ENCODE results near the gene BMPR1A. TPM values are rescaled to one million over a fixed set of nuclear protein-coding genes. Genes with fewer than 3 reads are reported as not detected.

The BMPR1A gene
- total RNA-seq, 1 donor from 2014 or later, result 11.8 TPM

DNA sequence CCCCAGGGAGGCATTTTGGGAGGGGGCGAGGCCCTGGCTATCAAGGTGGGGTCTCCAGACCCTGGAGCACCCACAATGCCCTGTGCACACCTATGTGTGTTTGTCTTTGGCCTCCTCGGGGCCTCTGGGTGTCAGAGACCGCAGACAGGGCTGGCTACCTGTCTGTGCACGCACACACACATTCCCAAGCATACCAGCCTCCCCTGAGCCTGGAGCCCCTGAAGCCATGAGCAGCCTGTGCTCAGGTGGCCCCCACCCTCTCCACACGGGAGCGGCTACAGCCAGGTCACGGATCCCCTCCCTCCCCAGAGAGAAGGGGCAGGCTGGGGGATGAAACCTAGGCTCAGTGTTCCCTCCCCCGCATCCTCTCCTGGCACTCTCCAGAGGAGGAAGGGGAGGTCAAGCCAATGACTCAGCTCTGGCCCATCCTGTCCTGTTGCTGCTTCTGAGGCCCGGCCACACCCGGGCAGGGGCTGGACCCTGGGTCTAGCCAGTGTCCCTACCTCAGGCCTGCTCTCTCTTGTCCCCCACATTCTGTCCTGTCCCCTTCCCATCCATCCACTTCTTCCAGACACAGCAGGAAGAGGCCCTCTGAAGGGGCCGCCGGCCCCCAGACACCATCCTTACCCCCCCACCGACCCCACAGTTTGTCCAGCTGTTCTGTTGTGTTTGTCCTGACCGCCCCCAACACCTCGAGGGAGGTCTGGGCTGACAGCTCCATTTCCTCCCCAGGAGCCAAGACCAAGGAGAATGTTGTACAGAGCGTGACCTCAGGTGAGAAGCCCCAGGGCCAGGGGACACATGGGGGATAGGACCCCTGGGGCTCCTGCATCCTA is 202.7 kb downstream of the BMPR1A start:
- no peak overlapping the region for H3K27ac Mint-ChIP-seq
- ChIA-PET POLR2A (no interaction called here), CTCF (no interaction called here)
- intact Hi-C loops (cut with micrococcal nuclease), result no loop called here
- DNase-seq, result no peak
- H3K4me3 Mint-ChIP-seq, result no peak overlapping the region
- peaks cover 3% of the 10 kb centered on the region for H3K27me3 Mint-ChIP-seq
- TF ChIP-seq, protein P1, sequence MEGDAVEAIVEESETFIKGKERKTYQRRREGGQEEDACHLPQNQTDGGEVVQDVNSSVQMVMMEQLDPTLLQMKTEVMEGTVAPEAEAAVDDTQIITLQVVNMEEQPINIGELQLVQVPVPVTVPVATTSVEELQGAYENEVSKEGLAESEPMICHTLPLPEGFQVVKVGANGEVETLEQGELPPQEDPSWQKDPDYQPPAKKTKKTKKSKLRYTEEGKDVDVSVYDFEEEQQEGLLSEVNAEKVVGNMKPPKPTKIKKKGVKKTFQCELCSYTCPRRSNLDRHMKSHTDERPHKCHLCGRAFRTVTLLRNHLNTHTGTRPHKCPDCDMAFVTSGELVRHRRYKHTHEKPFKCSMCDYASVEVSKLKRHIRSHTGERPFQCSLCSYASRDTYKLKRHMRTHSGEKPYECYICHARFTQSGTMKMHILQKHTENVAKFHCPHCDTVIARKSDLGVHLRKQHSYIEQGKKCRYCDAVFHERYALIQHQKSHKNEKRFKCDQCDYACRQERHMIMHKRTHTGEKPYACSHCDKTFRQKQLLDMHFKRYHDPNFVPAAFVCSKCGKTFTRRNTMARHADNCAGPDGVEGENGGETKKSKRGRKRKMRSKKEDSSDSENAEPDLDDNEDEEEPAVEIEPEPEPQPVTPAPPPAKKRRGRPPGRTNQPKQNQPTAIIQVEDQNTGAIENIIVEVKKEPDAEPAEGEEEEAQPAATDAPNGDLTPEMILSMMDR (IDR thresholded peaks at IDR 0.05), result no peak
- H3K9me3 Mint-ChIP-seq, result no peaks in the 10 kb centered on the region
- no peaks in the 10 kb centered on the region for H3K36me3 Mint-ChIP-seq (ENCODE audit: low read depth)
- no peak for ATAC-seq (ENCODE audit: low read depth)
- H3K4me1 Mint-ChIP-seq, result peaks cover 2% of the 10 kb centered on the region

DNA sequence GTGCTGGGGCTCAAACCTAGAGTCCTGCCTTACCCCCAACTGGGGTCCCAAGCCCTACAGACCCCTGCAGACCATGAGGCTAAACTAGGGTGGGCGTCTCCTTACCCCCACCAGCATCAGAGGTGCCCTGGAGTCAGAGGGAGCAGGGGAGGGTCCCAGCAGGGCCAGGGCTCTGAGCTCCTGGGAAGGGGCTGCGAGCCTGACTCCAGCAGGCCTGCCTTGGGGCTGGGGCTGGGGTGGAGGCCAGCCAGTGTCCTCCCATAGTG is 203.3 kb downstream of the BMPR1A start:
- CTCF ChIA-PET, result no interaction called here
- TF ChIP-seq, protein P1 (IDR thresholded peaks at IDR 0.05), result no peak
- Mint-ChIP-seq H3K36me3 (ENCODE audit: low read depth) (no peaks in the 10 kb centered on the region), H3K27ac (no peak overlapping the region), H3K4me3 (no peak overlapping the region), H3K27me3 (peaks cover 3% of the 10 kb centered on the region), H3K9me3 (no peaks in the 10 kb centered on the region), H3K4me1 (peaks cover 5% of the 10 kb centered on the region)
- intact Hi-C loops (cut with micrococcal nuclease), result no loop called here
- DNase-seq (no peak), ATAC-seq (ENCODE audit: low read depth) (no peak)
- POLR2A ChIA-PET, result no interaction called here

DNA sequence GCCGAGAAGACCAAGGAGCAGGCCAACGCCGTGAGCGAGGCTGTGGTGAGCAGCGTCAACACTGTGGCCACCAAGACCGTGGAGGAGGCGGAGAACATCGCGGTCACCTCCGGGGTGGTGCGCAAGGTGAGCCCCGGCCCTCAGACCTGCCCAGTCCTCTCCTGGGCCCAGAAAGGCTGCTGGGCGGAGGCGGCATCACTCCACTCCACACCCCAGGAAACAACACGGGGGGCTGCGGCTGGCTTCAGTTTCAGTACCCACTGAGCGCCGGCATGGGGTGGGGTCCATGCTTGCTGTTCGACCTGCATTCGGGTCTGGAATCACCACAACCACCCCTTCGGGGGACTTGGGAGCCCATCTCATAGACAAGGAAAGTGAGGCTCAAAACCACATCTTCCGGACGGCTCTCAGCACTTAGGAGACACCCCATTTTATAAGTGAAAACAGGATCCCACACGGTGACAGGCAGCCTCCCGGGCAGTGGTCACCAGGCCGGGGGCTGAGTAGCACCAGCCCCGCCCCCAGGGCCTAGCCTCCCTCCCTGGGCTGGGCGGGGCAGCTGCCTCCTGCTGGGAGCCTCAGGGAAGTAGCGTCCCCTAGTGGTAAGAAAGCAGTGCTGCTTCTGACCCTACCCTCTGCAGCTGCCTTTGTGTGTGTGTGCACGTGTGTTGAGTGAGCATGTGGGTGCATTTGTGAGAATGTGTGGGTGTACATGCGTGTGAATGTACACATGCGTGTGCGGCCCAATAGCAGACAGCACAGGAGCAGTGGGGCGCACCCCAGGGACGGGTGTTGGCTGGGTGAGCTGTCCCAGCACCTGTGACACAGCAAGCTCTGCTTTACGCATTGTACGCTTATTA is 203.8 kb downstream of the BMPR1A start:
- H3K4me1 Mint-ChIP-seq, result peaks cover 9% of the 10 kb centered on the region
- TF ChIP-seq, protein P1 (IDR thresholded peaks at IDR 0.05), result no peak
- no peaks in the 10 kb centered on the region for H3K9me3 Mint-ChIP-seq
- ChIA-PET POLR2A (no interaction called here), CTCF (no interaction called here)
- DNase-seq (no peak), ATAC-seq (ENCODE audit: low read depth) (peak; percentile 69)
- intact Hi-C loops (cut with micrococcal nuclease), result no loop called here
- peaks cover 5% of the 10 kb centered on the region for H3K27me3 Mint-ChIP-seq
- H3K36me3 Mint-ChIP-seq (ENCODE audit: low read depth), result no peaks in the 10 kb centered on the region
- H3K27ac Mint-ChIP-seq, result no peak overlapping the region
- H3K4me3 Mint-ChIP-seq, result no peak overlapping the region

DNA sequence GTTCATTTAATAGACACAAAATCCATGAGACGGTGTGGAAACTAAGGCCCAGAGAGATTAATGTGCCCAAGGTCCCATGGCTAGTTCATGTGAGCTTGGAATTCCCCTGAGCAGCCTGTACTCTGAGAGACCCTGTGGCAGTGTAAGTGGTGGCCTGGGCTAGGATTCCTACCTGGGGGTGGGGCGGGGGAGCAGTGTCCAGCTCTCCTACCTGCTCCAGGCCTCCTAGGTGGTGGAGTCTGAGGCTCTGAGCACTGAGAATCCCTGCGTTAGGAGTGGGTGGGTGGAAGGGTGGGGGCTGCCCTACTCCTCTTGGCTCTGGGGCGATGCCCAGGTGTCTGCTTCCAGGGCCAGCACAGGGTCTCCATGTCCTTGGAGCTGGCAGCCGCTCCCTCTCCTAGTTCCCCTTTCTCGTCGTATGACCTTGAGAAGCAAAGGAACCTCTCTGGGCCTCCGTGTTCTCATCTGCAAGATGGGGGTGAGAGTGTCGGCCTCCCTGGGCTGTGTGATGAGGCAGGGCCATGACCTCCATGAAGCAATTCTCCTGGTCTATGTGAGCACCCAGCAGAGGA is 204.5 kb downstream of the BMPR1A start:
- ChIA-PET CTCF (no interaction called here), POLR2A (no interaction called here)
- Mint-ChIP-seq H3K4me3 (no peak overlapping the region), H3K9me3 (no peaks in the 10 kb centered on the region), H3K36me3 (ENCODE audit: low read depth) (no peaks in the 10 kb centered on the region), H3K27me3 (peaks cover 5% of the 10 kb centered on the region), H3K4me1 (peaks cover 16% of the 10 kb centered on the region), H3K27ac (no peak overlapping the region)
- TF ChIP-seq, protein P1 (IDR thresholded peaks at IDR 0.05), result no peak
- intact Hi-C loops (cut with micrococcal nuclease), result no loop called here
- DNase-seq (no peak), ATAC-seq (ENCODE audit: low read depth) (no peak)

DNA sequence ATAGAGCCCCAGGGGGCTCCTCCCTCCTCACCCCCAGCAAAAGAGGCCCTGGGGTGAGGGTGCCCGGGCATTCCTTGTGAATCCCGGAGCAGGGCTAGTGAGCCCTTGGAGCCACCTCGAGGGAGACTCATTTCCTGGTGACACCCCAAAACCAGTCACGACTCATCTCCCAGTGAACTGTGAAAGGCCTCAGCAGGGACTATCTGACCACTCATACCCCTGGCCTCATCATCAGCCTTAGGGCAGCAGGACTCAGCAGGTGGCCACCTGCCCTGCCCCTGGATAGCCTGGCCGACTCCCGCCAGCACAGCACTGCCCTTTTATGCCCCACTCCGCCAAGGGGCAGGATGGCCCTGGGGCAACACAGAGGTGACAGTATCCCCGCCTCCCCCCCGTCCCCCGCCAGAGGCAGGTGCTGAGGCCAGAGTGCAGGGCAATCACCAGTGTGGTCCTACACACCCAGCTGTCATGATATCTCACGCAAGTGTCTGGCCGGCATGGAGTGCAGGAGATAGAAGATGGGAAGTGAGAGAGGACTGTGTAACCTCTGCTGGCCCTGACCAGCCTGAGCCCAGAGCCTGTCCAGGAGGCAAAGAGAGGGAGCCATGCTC is 205.2 kb downstream of the BMPR1A start:
- CTCF ChIA-PET, result no interaction called here
- intact Hi-C loops (cut with micrococcal nuclease), result no loop called here
- Mint-ChIP-seq H3K4me3 (no peak overlapping the region), H3K4me1 (peaks cover 23% of the 10 kb centered on the region), H3K27ac (no peak overlapping the region), H3K9me3 (no peaks in the 10 kb centered on the region), H3K36me3 (ENCODE audit: low read depth) (no peaks in the 10 kb centered on the region), H3K27me3 (peaks cover 5% of the 10 kb centered on the region)
- POLR2A ChIA-PET, result no interaction called here
- TF ChIP-seq, protein P1 (IDR thresholded peaks at IDR 0.05), result no peak
- DNase-seq (no peak), ATAC-seq (ENCODE audit: low read depth) (no peak)

All from activated B cell treated with CpG ODN at 0.5 μM for 24 hours (primary cell).